ENCODE measurements around the gene HADHB.

GRCh38 chr2:26318950-26319349 lies 74.2 kb downstream of the HADHB start:
- no peak for TF ChIP-seq SMC3 (IDR thresholded peaks at IDR 0.05; ENCODE audit: borderline replicate concordance, low read length)
- TF ChIP-seq MYB (IDR thresholded peaks at IDR 0.05; ENCODE audit: borderline replicate concordance, low read depth, low read length) = no peak
- TF ChIP-seq, protein P1, sequence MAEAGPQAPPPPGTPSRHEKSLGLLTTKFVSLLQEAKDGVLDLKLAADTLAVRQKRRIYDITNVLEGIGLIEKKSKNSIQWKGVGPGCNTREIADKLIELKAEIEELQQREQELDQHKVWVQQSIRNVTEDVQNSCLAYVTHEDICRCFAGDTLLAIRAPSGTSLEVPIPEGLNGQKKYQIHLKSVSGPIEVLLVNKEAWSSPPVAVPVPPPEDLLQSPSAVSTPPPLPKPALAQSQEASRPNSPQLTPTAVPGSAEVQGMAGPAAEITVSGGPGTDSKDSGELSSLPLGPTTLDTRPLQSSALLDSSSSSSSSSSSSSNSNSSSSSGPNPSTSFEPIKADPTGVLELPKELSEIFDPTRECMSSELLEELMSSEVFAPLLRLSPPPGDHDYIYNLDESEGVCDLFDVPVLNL (IDR thresholded peaks at IDR 0.05; ENCODE audit: low read depth, low read length) = no peak
- no peak for TF ChIP-seq IKZF2 (IDR thresholded peaks at IDR 0.05)
- TF ChIP-seq CTCF (IDR thresholded peaks at IDR 0.05 in 2 of 3, conservative IDR thresholded peaks at IDR 0.05 in 1 of 3; ENCODE audit: control insufficient read depth in 2 of 3, extremely low read depth in 1 of 3, insufficient read depth in 1 of 3, low read depth in 3 of 3, low read length in 3 of 3) = no peak
- TF ChIP-seq SPI1 (IDR thresholded peaks at IDR 0.05; ENCODE audit: borderline replicate concordance, insufficient read depth, low read depth, low read length) = no peak
- no peak for TF ChIP-seq CEBPZ (IDR thresholded peaks at IDR 0.05; ENCODE audit: low read depth, low read length)
- TF ChIP-seq POLR2A (IDR thresholded peaks at IDR 0.05; ENCODE audit: low read depth, low read length) = no peak
- no peak for TF ChIP-seq BCL11A (IDR thresholded peaks at IDR 0.05; ENCODE audit: low read depth, low read length)
- TF ChIP-seq MTA2 (IDR thresholded peaks at IDR 0.05; ENCODE audit: low read depth) = no peak
- no peak for TF ChIP-seq NFIC (IDR thresholded peaks at IDR 0.05; ENCODE audit: low read depth, low read length)
- TF ChIP-seq POLR2AphosphoS5 (IDR thresholded peaks at IDR 0.05; ENCODE audit: low read length) = no peak
- no peak for TF ChIP-seq EZH2 (IDR thresholded peaks at IDR 0.05; ENCODE audit: borderline replicate concordance, control insufficient read depth, low read depth, low read length)
